Myometrial cell (primary cell): ENCODE data around the gene COQ10B. TPM values are rescaled to one million over a fixed set of nuclear protein-coding genes. Genes with fewer than 3 reads are reported as not detected.

Source experiments
- total RNA-seq: library from RNA; depleted of rRNA; stranded (reverse); fragments of >200 nt; gene quantifications from 2 replicates; pipeline ENCODE4 v1.2.3, GENCODE V29; 2015

The COQ10B gene
- 32.0 and 38.8 TPM in 2 replicates for total RNA-seq

DNA sequence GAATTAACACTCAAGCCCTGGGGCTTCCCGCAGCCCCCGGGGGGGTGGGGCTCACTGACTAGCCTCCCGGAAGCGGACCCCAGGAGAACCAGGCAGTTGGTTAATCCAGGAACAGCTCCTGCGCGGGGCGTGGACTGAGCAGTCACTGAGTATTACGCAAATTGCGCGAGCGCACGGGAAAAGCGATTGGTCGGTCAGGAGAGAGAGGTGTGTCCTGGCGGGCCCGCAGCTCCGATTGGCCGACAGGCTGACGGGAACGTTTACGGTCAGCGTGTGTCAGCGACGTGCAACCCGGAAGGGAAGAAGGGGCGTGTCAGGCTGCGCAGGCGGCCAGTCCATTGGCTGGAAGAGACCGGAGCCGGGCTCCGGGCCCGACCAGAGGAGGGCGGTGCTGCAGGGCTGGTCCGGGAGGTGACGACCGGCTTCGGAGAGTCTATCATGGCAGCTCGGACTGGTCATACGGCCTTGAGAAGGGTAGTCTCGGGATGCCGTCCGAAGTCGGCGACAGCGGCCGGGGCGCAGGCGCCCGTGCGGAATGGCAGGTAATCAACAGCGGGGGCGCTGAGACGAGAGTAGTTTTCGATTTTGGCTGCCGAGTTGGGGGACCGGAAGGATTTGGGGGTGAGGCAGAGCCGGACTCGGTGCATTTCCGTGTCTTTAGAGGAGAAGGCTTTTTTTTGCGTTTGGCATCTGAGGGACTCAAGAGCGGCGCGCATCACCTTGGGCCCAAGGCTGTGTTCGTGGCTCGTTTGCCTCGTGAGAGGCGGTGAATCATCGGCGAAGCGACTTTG lies at the start of gene COQ10B:
TSS of gene COQ10B (plus strand) at position 430 of the 791 bp plus-strand sequence. CDS start at position 439, 9 bp downstream.

DNA sequence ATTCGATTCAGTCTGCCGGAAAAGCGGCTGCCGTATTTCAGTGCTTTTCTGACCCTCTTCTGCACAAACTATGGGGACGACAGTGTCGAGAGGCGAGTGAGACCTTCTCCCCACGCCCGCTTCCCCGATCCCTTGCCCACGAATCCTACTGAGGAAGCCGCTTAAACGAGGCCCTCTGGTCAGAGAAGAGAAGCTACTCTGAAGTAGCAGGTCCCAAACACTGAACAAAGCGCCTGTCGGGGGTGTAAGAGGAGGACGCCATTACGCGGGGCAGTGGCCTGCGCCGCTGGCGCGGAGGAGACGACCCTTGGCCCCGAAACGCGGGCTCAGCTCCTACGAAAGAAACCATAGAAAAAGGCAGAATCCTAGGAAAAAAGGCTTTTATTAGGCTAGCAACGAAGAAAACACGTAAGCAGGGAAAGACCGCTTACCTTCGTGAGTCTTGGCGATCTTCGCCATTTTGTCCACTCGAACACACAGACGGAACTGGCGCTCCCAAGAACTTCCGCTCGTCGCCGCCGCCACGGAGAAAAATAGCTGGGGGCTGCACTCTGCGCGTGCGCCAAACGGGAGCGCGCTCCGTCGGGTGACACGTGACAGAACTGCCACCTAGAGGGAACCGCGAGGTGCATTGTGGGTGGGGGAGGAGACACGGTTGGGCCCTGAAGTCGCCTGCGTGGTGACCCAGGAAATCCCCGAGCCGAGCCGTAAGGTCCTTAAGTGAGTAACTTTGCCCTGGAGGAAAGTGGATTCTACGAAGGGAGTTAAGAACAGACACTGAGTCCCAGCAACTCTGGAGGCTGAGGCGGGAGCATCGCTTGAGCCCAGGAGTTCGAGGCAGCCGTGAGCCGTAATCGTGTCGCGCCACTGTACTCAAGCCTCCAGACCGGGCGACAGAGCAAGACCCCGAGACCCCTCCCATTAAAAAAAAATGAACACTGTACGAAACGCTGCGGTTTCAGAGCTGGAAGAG lies 18.5 kb upstream of the COQ10B start, which contains the start of gene SF3B1:
TSS of gene SF3B1 (minus strand) at position 488 of the 973 bp plus-strand sequence. CDS start at position 459, 29 bp downstream.

DNA sequence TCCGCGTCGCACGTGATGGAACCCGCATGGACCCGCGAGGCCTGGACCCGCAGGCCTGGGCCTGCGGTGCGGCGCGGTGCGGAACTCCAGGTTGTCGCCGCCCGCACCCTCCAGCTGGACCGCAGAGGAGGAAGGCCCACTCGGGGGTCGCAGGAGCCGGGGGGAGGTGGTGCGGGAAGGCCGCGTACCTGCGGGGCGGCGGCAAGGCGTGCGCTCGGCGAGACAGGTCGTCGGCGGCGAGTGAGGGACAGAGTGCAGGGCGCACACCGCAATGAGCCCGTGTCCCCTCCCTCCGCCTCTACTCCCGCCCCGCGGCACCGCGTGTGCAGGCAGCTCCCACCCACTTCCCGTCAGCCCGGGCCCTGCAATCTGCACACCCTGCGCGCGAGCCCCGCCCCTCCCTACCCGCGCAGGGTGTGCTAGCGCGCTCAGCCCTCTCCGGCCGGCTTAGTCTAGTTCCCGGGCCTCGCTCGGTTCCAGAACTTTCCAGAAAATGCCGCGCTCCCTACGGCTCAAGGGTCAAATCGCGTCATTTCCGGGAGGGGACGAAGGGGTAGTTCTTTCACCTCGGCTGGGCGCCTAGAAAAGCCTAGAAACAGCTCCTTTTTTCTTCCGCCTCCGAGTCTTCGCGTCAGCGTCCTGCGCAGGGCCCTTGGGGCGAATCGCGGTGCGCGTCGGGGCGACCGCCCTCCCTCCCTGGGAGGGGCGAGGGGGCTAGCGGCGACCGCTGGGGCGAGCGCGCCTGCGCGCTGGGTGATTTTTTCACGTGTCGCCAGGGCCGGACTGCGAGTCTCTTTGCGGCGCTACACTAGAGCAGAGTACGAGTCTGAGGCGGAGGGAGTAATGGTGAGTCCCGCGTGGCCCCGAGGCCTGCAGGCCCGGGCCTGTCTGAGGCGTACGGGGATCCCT lies 46.5 kb downstream of the COQ10B start, which contains the start of the genes HSPD1 and HSPE1:
TSS of gene HSPD1 (minus strand) at position 247 of the 909 bp plus-strand sequence. CDS start 992 bp downstream, outside the sequence.
TSS of gene HSPE1 (plus strand) at position 786 of the 909 bp plus-strand sequence. CDS start at position 844, 58 bp downstream.

DNA sequence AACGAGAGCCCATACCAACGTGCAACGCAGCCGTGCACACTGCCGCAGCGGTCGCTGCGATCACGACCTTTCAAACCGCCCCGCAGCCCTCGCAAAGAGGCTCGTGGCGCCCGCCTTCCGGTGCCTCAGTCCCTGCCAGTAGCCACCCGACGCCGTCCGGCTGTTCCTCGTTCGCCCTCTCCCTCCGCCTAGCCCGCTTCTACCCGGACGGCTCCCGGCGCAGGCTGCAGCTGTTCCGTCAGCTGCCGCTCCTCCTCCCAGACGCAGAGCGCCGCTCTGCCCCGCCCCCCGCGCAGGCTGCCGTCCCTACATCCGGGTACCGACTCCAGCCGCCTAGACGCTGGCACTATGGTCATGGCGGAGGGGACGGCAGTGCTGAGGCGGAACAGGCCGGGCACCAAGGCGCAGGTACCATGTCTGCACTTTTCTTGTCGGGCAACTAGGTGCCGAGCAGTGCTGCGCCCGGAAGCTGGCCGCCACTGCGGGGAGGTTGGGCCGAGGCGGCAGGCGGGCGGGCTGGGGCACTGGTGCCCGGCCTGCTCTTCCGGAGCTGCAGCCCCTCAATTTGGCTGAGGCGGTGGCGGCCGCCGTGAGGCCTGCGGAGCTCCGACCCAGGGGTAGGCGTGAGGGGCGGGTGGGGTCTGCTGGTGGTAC lies 62.5 kb downstream of the COQ10B start, which contains the start of gene MOB4:
TSS of gene MOB4 (plus strand) at position 328 of the 654 bp plus-strand sequence. CDS start at position 349, 21 bp downstream.

Other genes with a start within 250 kb of the COQ10B start
- 2.3 and 50.5 TPM in 2 replicates for gene ANKRD44, start 142.8 kb upstream of the COQ10B start, total RNA-seq
- gene SF3B1, start 18.5 kb upstream of the COQ10B start, total RNA-seq, result 119 and 156 TPM in 2 replicates
- 204 and 241 TPM in 2 replicates for gene HSPD1, start 46.3 kb downstream of the COQ10B start, total RNA-seq
- 124 and 151 TPM in 2 replicates for gene HSPE1, start 46.8 kb downstream of the COQ10B start, total RNA-seq
- gene MOB4, start 62.5 kb downstream of the COQ10B start, total RNA-seq, result 15.6 and 33.8 TPM in 2 replicates
- 0.29 and 1.9 TPM in 2 replicates for gene RFTN2, start 222.0 kb downstream of the COQ10B start, total RNA-seq